Panc1 (cell line): ENCODE data around the gene LRRC61. TPM values are rescaled to one million over a fixed set of nuclear protein-coding genes. Genes with fewer than 3 reads are reported as not detected.

ENCODE experiments used
- ATAC-seq: fragments of 200-7000 bp; cut with Tn5 transposase; 2 replicates; pipeline ENCODE4 v1.9.1; 2020; ENCODE audit warnings: mild to moderate bottlenecking, moderate library complexity
- BruUV-seq: library from RNA; stranded (reverse); fragments of 400-500 nt; replicated peaks from 2 replicates; lab custom pipeline; 2021; lab: Mats Ljungman, UMichigan
- CTCF ChIA-PET: fragments of 300-600 bp; sonication (Branson Sonifier 250); formaldehyde crosslinking; loops from one replicate; lab custom pipeline; 2022; ENCODE audit warnings: antibody characterized with exemption; lab: Charles Lee
- POLR2A ChIA-PET: fragments of 300-600 bp; sonication (Branson Sonifier 250); formaldehyde crosslinking; loops from one replicate; lab custom pipeline; 2022; ENCODE audit warnings: antibody characterized with exemption; lab: Charles Lee
- DNase-seq: peaks from one replicate; pipeline ENCODE4 v3.0.0-alpha.2; 2010; ENCODE audit warnings: low read depth, low spot score
- H3K27ac ChIP-seq: 2 replicates; pipeline ENCODE4 v1.5.1; 2011; ENCODE audit warnings: mild to moderate bottlenecking, low read length, inconsistent platforms
- H3K27me3 ChIP-seq: fragments of 200-500 bp; sonication (Bioruptor generic); 2 replicates; pipeline ENCODE4 v1.6.0; 2014; ENCODE audit warnings: low read length, inconsistent platforms; ENCODE audit not compliant: control insufficient read depth, insufficient read depth
- H3K36me3 ChIP-seq: fragments of 200-500 bp; sonication (Bioruptor generic); 2 replicates; pipeline ENCODE4 v1.5.1; 2014; ENCODE audit warnings: inconsistent platforms, mild to moderate bottlenecking, low read length, moderate library complexity; ENCODE audit not compliant: control insufficient read depth, insufficient read depth
- H3K4me1 ChIP-seq: 2 replicates; pipeline ENCODE4 v1.5.1; 2011; ENCODE audit warnings: inconsistent platforms, mild to moderate bottlenecking, low read length, moderate library complexity; ENCODE audit not compliant: control insufficient read depth, insufficient read depth
- H3K4me3 ChIP-seq, 2 experiments: 2 replicates each; pipeline ENCODE4 v1.5.1; 2011 to 2012; ENCODE audit warnings: low read depth in 2 of 2, low read length in 2 of 2, mild to moderate bottlenecking in 2 of 2, inconsistent platforms in 1 of 2, moderate library complexity in 1 of 2
- H3K9me3 ChIP-seq: fragments of 200-500 bp; sonication (Bioruptor generic); 2 replicates; pipeline ENCODE4 v1.5.1; 2014; ENCODE audit warnings: low read depth, mild to moderate bottlenecking, inconsistent platforms, low read length, moderate library complexity; ENCODE audit not compliant: control insufficient read depth, insufficient read depth
- CTCF ChIP-seq: fragments of 450-650 bp; IDR thresholded peaks from 2 replicates; pipeline ENCODE4 v1.5.1; 2017; ENCODE audit warnings: mild to moderate bottlenecking
- POLR2AphosphoS5 ChIP-seq: IDR thresholded peaks from 2 replicates; pipeline ENCODE4 v1.6.1; 2012; ENCODE audit warnings: mild to moderate bottlenecking, low read depth, low read length, moderate library complexity
- REST ChIP-seq, 2 experiments: IDR thresholded peaks; 2 replicates each; pipeline ENCODE4 v1.6.1; 2011 to 2012; ENCODE audit warnings: low read depth in 2 of 2, control low read depth in 1 of 2, low read length in 1 of 2, mild to moderate bottlenecking in 1 of 2, moderate library complexity in 1 of 2; ENCODE audit not compliant: insufficient read depth in 1 of 2
- SIN3A ChIP-seq: IDR thresholded peaks from 2 replicates; pipeline ENCODE4 v1.6.1; 2012; ENCODE audit warnings: low read depth, mild to moderate bottlenecking, low read length, moderate library complexity, borderline replicate concordance; ENCODE audit not compliant: insufficient read depth
- TCF7L2 ChIP-seq: IDR thresholded peaks from 2 replicates; pipeline ENCODE4 v1.6.1; 2011; ENCODE audit warnings: mild to moderate bottlenecking, low read depth, low read length, inconsistent platforms
- in situ Hi-C: cut with HindIII; loops from 2 replicates; pipeline ENCODE4 v1.10.0; 2016; ENCODE audit warnings: low sequenced_read_pairs, low pct_unique_long_range_greater_than_20kb
- intact Hi-C: fragments of 100-400 bp; cut with micrococcal nuclease; formaldehyde crosslinking; loops from one replicate; pipeline ENCODE4 v1.10.0; 2022; ENCODE audit not compliant: unreplicated experiment
- total RNA-seq: library from RNA; stranded (reverse); gene quantifications from one replicate; pipeline ENCODE4 v1.2.1, GENCODE V29; 2021; ENCODE audit not compliant: unreplicated experiment

Gene LRRC61
- total RNA-seq, 1 experiment from 2014 or later: 13.8 TPM

GRCh38 chr7:150378853-150379440, 55.8 kb downstream of the LRRC61 start, which contains the start of gene ZNF775:
Gene ZNF775 (plus strand): TSS chr7:150379330. CDS start chr7:150388471, 9,141 bp downstream.
- POLR2A ChIA-PET: interaction anchor here (0.6 kb wide), 2 partner anchors 710 to 820 kb away, joined by 3 read pairs; no protein-coding TSS in a partner anchor
- Histone ChIP-seq H3K9me3 (no peaks in the 10 kb centered on the region), H3K27me3 (no peaks in the 10 kb centered on the region), H3K36me3 (peaks cover 2% of the 10 kb centered on the region), H3K4me1 (peaks cover 68% of the 10 kb centered on the region), H3K4me3 (peak within 1 kb of the TSS; percentile 92 to 96), H3K27ac (peak within 1 kb of the TSS; percentile 98)
- DNase-seq (no peak), ATAC-seq (peak; percentile 94)
- in situ Hi-C loops (no loop called here), intact Hi-C loops (no loop called here)
- CTCF ChIA-PET: interaction anchor here (0.7 kb wide), 1 partner anchor 14 kb away, joined by 6 read pairs; no protein-coding TSS in a partner anchor
- BruUV-seq: no TSS peak
- TF ChIP-seq POLR2AphosphoS5 (peak; percentile 88), SIN3A (no peak), REST (IDR thresholded peaks at IDR 0.05; ENCODE audit: insufficient read depth in 1 of 2, low read depth in 2 of 2, low read length in 1 of 2) (no peak), CTCF (no peak), TCF7L2 (peak; percentile 100)

GRCh38 chr7:150379441-150380379, 56.6 kb downstream of the LRRC61 start:
- in situ Hi-C loops (no loop called here), intact Hi-C loops (no loop called here)
- H3K27me3 ChIP-seq: no peaks in the 10 kb centered on the region
- no peaks in the 10 kb centered on the region for H3K9me3 ChIP-seq
- peak overlapping the region; percentile 92 to 96 for H3K4me3 ChIP-seq
- DNase-seq (no peak), ATAC-seq (peak; percentile 35)
- BruUV-seq: TSS peak; percentile 55
- TF ChIP-seq POLR2AphosphoS5 (no peak), TCF7L2 (no peak), SIN3A (no peak), CTCF (no peak), REST (IDR thresholded peaks at IDR 0.05; ENCODE audit: insufficient read depth in 1 of 2, low read depth in 2 of 2, low read length in 1 of 2) (no peak)
- H3K4me1 ChIP-seq: peaks cover 61% of the 10 kb centered on the region
- H3K27ac ChIP-seq: peak overlapping the region; percentile 96
- H3K36me3 ChIP-seq: no peaks in the 10 kb centered on the region; the same call in 1 of the 2 replicates
- CTCF ChIA-PET: no interaction called here
- POLR2A ChIA-PET: interaction anchor here (0.6 kb wide), 1 partner anchor 54 kb away, joined by 3 read pairs; no protein-coding TSS in a partner anchor
